GOT3 (cell line): Measurements from ENCODE around the gene PEA15.

Experiments used
- DNase-seq: peaks from one replicate; lab custom pipeline; 2025; ENCODE audit warnings: mixed read lengths; lab: John Stamatoyannopoulos, UW

Gene PEA15

GRCh38 chr1:160239582-160240299, 34.6 kb downstream of the PEA15 start:
- DNase-seq, result no peak

- no peak for DNase-seq
These were observed 38.6 kb downstream of the PEA15 start for GRCh38 chr1:160243767-160244166.

- DNase-seq, result no peak
These were observed 39.0 kb downstream of the PEA15 start for GRCh38 chr1:160244209-160244608.

- DNase-seq, result no peak
These were observed 40.2 kb downstream of the PEA15 start for GRCh38 chr1:160245434-160245833.

GRCh38 chr1:160247053-160247452, 41.9 kb downstream of the PEA15 start:
- no peak for DNase-seq

- DNase-seq, result no peak
These were observed 45.8 kb downstream of the PEA15 start for GRCh38 chr1:160251011-160251410.

- no peak for DNase-seq
These were observed 46.7 kb downstream of the PEA15 start for GRCh38 chr1:160251687-160252526.

- no peak for DNase-seq
These were observed 50.7 kb downstream of the PEA15 start for GRCh38 chr1:160255781-160256300.

- DNase-seq, result no peak
These were observed 51.3 kb downstream of the PEA15 start for GRCh38 chr1:160256396-160257046.

- DNase-seq, result no peak
These were observed 52.3 kb downstream of the PEA15 start for GRCh38 chr1:160257411-160258015.

GRCh38 chr1:160258177-160258798, 53.1 kb downstream of the PEA15 start:
- no peak for DNase-seq

- no peak for DNase-seq
These were observed 55.5 kb downstream of the PEA15 start for GRCh38 chr1:160260406-160261382.

- DNase-seq, result no peak
These were observed 56.3 kb downstream of the PEA15 start for GRCh38 chr1:160261556-160261892.

- DNase-seq, result peak; percentile 81
These were observed 57.0 kb downstream of the PEA15 start, which contains the start of gene DCAF8 for GRCh38 chr1:160261893-160262794. Gene DCAF8 (minus strand): TSS chr1:160262549. CDS start chr1:160244008, 18,541 bp downstream.

GRCh38 chr1:160264795-160265307, 59.7 kb downstream of the PEA15 start:
- no peak for DNase-seq
